HEK293 (cell line): Measurements from ENCODE around the gene ZFR2.

Source experiments
- GLI4 ChIP-seq: fragments of 450-650 bp; formaldehyde crosslinking; IDR thresholded peaks from 2 replicates; pipeline ENCODE4 v1.5.1; 2016; ENCODE audit warnings: missing biosample characterization, missing genetic modification characterization
- MZF1 ChIP-seq: fragments of 450-650 bp; formaldehyde crosslinking; IDR thresholded peaks from 2 replicates; pipeline ENCODE4 v1.5.1; 2017; ENCODE audit warnings: missing biosample characterization, missing genetic modification characterization, borderline replicate concordance
- SCRT1 ChIP-seq: fragments of 450-650 bp; formaldehyde crosslinking; IDR thresholded peaks from 2 replicates; pipeline ENCODE4 v1.5.1; 2016; ENCODE audit warnings: missing biosample characterization, missing genetic modification characterization, borderline replicate concordance
- TCF7L2 ChIP-seq: IDR thresholded peaks from 2 replicates; pipeline ENCODE4 v1.6.1; 2011; ENCODE audit warnings: low read depth, mild to moderate bottlenecking, inconsistent platforms, low read length, moderate library complexity, borderline replicate concordance
- ZNF169 ChIP-seq: fragments of 450-650 bp; formaldehyde crosslinking; IDR thresholded peaks from 2 replicates; pipeline ENCODE4 v1.5.1; 2016; ENCODE audit warnings: missing biosample characterization, missing genetic modification characterization
- ZNF184 ChIP-seq: fragments of 450-650 bp; IDR thresholded peaks from 2 replicates; pipeline ENCODE4 v1.5.1; 2018; ENCODE audit warnings: missing biosample characterization, mild to moderate bottlenecking, missing genetic modification characterization
- ZNF394 ChIP-seq: fragments of 450-650 bp; formaldehyde crosslinking; IDR thresholded peaks from 2 replicates; pipeline ENCODE4 v1.5.1; 2016; ENCODE audit warnings: missing biosample characterization, missing genetic modification characterization, mild to moderate bottlenecking, moderate library complexity, borderline replicate concordance
- ZNF398 ChIP-seq: fragments of 450-650 bp; formaldehyde crosslinking; IDR thresholded peaks from 2 replicates; pipeline ENCODE4 v1.5.1; 2017; ENCODE audit warnings: missing biosample characterization, missing genetic modification characterization
- TF ChIP-seq, protein P1 (sequence below): fragments of 450-650 bp; formaldehyde crosslinking; IDR thresholded peaks from 2 replicates; pipeline ENCODE4 v1.5.1; 2016; ENCODE audit warnings: missing biosample characterization, missing genetic modification characterization, low read depth
- TF ChIP-seq, protein P2 (sequence below): fragments of 450-650 bp; formaldehyde crosslinking; IDR thresholded peaks from 2 replicates; pipeline ENCODE4 v1.5.1; 2016; ENCODE audit warnings: missing biosample characterization, missing genetic modification characterization
- TF ChIP-seq, protein P3 (sequence below): fragments of 450-650 bp; formaldehyde crosslinking; IDR thresholded peaks from 2 replicates; pipeline ENCODE4 v1.5.1; 2016; ENCODE audit warnings: missing biosample characterization, missing genetic modification characterization
- TF ChIP-seq, protein P4 (sequence below): fragments of 450-650 bp; formaldehyde crosslinking; IDR thresholded peaks from 2 replicates; pipeline ENCODE4 v1.5.1; 2016; ENCODE audit warnings: missing biosample characterization, missing genetic modification characterization

GRCh38 chr19:3818466-3818865 is 50.4 kb downstream of the ZFR2 start:
- TF ChIP-seq, protein P1, sequence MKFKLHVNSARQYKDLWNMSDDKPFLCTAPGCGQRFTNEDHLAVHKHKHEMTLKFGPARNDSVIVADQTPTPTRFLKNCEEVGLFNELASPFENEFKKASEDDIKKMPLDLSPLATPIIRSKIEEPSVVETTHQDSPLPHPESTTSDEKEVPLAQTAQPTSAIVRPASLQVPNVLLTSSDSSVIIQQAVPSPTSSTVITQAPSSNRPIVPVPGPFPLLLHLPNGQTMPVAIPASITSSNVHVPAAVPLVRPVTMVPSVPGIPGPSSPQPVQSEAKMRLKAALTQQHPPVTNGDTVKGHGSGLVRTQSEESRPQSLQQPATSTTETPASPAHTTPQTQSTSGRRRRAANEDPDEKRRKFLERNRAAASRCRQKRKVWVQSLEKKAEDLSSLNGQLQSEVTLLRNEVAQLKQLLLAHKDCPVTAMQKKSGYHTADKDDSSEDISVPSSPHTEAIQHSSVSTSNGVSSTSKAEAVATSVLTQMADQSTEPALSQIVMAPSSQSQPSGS, result no peak
- no peak for TF ChIP-seq ZNF398 (tag by site-specific recombination)
- TF ChIP-seq TCF7L2, result no peak
- TF ChIP-seq, protein P2, sequence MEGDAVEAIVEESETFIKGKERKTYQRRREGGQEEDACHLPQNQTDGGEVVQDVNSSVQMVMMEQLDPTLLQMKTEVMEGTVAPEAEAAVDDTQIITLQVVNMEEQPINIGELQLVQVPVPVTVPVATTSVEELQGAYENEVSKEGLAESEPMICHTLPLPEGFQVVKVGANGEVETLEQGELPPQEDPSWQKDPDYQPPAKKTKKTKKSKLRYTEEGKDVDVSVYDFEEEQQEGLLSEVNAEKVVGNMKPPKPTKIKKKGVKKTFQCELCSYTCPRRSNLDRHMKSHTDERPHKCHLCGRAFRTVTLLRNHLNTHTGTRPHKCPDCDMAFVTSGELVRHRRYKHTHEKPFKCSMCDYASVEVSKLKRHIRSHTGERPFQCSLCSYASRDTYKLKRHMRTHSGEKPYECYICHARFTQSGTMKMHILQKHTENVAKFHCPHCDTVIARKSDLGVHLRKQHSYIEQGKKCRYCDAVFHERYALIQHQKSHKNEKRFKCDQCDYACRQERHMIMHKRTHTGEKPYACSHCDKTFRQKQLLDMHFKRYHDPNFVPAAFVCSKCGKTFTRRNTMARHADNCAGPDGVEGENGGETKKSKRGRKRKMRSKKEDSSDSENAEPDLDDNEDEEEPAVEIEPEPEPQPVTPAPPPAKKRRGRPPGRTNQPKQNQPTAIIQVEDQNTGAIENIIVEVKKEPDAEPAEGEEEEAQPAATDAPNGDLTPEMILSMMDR, result no peak
- TF ChIP-seq MZF1 (tag by site-specific recombination), result no peak
- TF ChIP-seq, protein P3, sequence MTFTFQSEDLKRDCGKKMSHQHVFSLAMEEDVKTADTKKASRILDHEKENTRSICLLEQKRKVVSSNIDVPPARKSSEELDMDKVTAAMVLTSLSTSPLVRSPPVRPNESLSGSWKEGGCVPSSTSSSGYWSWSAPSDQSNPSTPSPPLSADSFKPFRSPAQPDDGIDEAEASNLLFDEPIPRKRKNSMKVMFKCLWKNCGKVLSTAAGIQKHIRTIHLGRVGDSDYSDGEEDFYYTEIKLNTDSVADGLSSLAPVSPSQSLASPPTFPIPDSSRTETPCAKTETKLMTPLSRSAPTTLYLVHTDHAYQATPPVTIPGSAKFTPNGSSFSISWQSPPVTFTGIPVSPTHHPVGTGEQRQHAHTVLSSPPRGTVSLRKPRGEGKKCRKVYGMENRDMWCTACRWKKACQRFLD, result no peak
- TF ChIP-seq ZNF394 (tag by site-specific recombination), result no peak
- no peak for TF ChIP-seq ZNF184
- no peak for TF ChIP-seq ZNF169 (tag by site-specific recombination)
- no peak for TF ChIP-seq SCRT1 (tag by site-specific recombination)
- TF ChIP-seq, protein P4, sequence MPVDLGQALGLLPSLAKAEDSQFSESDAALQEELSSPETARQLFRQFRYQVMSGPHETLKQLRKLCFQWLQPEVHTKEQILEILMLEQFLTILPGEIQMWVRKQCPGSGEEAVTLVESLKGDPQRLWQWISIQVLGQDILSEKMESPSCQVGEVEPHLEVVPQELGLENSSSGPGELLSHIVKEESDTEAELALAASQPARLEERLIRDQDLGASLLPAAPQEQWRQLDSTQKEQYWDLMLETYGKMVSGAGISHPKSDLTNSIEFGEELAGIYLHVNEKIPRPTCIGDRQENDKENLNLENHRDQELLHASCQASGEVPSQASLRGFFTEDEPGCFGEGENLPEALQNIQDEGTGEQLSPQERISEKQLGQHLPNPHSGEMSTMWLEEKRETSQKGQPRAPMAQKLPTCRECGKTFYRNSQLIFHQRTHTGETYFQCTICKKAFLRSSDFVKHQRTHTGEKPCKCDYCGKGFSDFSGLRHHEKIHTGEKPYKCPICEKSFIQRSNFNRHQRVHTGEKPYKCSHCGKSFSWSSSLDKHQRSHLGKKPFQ (tag by site-specific recombination), result no peak
- no peak for TF ChIP-seq GLI4
